HG03575 (cell line): ENCODE results near the gene MORC2.

ENCODE experiments used
- ATAC-seq: cut with Tn5 transposase; IDR thresholded peaks from one replicate; pipeline ENCODE4 v1.9.1; 2021; ENCODE audit not compliant: unreplicated experiment, insufficient number of reproducible peaks, low FRiP score; ENCODE audit errors: extremely low read depth

Gene MORC2

GRCh38 chr22:30879415-30879797 lies 89.2 kb downstream of the MORC2 start:
- no peak for ATAC-seq

DNA sequence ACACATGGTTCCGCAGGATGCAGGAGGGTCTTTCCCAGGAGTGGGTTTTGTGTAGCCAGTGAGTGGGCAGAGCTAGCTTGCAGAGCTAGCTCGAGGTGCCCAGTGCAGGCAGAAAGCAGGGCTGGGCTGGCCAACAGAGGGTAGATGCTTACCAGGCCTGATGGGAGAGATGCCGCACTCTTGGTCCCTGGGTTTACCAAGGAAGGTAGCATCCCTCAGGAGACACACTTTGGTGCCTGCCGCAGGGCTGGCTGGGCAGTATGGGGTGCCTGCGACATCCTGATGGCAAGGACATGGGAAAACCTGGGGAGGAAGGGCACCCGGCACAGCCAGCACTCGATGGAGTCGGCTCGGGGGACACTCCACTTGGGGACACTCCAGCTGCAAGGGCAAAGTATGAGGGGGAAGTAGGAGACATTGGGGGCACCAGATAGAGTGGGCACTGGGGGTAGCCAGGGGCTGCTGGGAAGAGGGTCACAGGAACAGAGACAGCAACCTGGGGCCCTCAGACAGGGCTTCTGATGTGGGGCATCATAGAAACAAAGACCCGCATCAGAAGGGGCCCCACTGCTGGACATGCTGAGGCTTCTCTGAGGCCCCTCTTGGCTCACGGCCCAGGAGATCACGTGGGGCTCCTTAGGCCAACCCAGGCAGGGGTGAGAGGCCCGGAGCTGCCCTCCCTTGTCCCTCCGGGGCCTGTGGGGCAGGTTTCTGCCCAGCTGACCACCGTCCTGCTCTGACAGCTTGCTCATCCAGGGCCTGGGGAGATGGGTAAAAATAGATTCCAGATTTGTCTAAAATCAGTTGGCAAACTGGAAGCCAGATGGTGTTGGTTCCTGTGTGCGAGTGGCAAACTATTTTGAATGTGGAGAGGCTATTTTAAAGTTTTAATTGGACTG lies 89.8 kb downstream of the MORC2 start:
- ATAC-seq, result no peak

DNA sequence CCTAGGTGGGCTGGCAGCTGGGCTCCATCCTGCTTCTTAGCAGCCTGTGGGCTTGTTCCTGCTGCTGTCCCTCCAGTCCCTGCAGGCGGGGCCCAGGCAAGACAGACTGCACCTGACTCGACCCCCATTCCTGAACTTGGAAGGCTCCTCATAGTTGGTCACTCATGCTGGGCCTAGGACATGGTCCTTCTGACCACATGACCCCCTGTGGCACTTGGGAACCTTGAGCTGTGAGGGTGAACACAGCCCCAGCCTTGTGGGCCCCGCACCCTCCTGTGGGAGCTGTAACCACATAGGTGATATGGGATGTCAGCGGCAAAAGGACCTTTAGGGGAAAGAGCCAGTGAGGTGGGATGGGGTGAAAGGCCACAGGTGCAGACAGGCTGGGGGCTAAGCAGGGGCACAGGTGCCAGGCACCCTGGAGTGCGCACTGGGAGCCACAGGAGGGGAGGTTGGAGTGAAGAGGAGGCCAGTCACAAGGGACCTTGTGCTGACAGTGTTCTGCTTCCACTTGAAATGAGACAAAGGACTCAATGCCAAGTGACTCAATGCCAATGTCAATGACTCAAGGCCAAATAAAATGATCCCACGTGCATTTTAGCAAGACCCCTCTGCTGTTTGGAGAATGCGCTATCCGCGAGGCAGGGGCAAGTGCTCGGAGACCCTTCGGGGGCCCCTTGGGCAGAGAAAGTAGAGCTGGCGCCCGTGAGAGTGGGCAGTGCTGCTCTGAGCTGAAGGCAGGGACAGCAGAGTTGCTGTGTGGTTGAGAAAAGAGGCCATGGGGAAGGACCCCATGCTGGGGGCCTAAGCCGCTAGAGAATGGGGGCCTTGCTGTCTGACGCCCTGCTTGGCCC lies 90.7 kb downstream of the MORC2 start:
- no peak for ATAC-seq

GRCh38 chr22:30876915-30877553 lies 91.5 kb downstream of the MORC2 start:
- no peak for ATAC-seq

GRCh38 chr22:30876221-30876751 lies 92.3 kb downstream of the MORC2 start:
- ATAC-seq, result no peak

DNA sequence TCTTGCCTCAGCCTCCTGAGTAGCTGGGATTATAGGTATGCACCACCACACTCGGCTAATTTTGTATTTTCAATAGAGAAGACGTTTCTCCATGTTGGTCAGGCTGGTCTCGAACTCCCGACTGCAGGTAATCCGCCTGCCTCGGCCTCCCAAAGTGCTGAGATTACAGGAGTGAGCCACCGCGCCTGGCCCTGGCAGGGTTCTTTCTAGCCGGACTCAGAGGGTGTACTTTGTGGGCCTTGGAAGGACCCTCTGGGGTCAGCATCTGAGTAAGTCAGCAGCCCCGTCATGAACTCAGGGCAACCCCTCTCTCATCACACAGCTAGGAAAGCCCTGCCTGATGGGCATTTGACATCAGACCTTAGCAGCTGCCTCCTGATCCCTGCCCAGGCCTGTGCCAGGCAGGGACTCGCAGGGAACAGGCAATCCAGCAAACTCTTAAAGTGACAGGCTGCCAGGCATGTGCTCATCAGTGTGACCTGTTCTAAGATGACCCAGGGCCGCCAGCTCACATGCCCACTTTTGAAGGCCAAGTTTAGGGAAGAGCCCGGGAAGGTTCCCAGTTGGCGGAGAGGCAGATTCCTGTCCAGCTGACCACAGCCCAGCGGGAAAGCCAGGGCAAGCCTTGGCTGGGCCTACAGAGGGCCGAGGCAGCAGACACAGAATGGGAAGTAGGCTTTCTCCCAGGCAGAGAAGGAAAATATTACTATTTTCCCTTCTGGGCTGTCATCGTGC lies 92.9 kb downstream of the MORC2 start:
- no peak for ATAC-seq
